GM19463 (cell line): Measurements from ENCODE around the gene KL.
A peak's percentile ranks its signal among the peaks of the same experiment; 100 is the strongest.

Source experiments
- ATAC-seq: cut with Tn5 transposase; IDR thresholded peaks from one replicate; pipeline ENCODE4 v1.9.1; 2021; ENCODE audit warnings: mild to moderate bottlenecking, moderate library complexity; ENCODE audit not compliant: unreplicated experiment

Gene KL

DNA sequence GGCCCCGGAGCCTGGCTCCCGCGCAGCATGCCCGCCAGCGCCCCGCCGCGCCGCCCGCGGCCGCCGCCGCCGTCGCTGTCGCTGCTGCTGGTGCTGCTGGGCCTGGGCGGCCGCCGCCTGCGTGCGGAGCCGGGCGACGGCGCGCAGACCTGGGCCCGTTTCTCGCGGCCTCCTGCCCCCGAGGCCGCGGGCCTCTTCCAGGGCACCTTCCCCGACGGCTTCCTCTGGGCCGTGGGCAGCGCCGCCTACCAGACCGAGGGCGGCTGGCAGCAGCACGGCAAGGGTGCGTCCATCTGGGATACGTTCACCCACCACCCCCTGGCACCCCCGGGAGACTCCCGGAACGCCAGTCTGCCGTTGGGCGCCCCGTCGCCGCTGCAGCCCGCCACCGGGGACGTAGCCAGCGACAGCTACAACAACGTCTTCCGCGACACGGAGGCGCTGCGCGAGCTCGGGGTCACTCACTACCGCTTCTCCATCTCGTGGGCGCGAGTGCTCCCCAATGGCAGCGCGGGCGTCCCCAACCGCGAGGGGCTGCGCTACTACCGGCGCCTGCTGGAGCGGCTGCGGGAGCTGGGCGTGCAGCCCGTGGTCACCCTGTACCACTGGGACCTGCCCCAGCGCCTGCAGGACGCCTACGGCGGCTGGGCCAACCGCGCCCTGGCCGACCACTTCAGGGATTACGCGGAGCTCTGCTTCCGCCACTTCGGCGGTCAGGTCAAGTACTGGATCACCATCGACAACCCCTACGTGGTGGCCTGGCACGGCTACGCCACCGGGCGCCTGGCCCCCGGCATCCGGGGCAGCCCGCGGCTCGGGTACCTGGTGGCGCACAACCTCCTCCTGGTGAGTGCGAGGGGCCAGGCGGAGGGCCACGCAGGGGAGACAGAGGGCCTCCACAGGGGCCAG is at the start of gene KL:
KL (plus strand) TSS at position 10 of the 909 bp plus-strand sequence; CDS start at position 28, 18 bp downstream.
- ATAC-seq, result no peak

DNA sequence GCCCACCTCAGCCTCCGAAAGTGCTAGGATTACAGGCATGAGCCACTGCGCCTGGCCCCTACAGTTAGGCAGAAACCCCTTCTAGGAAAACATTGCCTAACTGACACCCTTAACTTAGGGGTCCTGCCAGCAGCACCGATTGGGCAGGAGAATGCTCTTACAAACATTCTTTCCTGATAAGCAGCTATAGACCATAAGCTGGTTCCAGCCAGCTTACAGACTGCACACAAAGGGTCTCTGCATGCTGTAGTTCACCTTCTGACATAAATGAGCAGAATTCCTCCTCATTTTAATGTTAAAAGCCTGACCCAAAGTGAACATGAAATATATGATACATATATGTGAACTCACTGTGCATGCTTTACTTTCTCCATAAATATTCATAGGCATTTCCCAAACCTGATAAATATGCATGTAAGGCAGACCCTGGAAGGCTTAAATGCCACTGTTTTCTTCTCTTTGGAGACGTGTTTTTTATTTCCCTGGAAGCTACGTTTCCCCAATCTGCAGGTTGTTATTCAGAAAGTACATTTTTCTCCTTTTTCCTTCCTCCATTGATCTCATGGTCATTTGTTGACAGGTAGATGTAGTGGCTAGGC is 48.5 kb upstream of the KL start:
- ATAC-seq, result no peak

DNA sequence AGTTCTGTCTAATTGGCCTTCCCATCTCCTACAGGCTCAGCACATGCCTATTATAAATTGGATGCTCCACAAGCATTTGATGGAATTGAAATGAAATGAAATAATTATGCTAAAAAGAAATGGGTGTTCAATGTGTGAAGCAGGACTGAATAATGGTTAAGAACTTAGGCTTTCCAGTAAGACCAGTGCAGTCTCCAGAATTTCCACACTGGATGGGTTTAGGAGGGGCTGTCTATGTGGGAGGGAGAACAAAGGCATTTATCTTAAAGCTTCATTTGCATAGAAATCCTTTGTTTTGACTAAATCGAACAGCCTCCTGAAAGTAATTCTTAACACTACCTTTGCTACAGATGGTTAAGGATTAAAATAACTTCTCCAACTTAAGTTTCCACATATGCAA is 47.9 kb upstream of the KL start:
- ATAC-seq, result no peak

DNA sequence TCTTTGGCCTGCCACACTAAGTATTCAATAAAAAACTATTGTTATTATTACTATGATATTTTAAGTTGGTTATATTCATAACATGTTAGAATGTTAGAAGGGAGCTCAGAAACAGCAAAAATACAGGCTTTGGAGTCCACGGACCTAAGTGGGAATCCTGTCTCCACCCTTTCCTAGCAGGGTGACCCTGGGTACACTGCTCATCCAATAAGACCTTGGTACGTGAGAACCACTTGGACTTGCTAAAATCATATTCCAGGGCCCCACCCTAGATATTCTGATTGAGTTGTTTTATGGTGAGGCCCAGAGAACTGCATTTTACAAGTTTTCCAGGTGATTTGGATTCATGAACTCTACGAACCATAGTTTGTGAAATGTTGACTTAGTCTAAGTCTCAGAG is 47.4 kb upstream of the KL start:
- ATAC-seq, result no peak

DNA sequence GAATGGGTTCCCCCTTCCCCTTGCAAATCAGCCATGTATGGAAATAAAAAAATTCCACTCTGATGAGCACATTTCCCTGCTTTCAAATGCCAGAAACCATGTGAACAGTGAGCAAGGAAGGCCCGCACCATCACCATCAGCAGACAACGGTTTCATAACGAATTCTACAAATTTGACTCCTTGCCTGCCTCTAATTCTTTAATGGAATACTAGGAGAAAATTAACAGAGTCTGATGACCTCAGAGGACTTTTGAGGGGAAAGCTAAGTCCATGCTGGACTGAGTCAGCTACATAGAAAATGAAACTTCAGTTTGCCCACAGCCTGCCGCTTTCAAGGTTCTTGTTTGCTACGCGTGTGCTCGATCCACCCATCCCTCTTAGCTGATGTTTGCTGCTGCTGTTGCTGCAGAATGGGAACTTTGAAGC is 46.7 kb upstream of the KL start:
- ATAC-seq, result peak; percentile 63

DNA sequence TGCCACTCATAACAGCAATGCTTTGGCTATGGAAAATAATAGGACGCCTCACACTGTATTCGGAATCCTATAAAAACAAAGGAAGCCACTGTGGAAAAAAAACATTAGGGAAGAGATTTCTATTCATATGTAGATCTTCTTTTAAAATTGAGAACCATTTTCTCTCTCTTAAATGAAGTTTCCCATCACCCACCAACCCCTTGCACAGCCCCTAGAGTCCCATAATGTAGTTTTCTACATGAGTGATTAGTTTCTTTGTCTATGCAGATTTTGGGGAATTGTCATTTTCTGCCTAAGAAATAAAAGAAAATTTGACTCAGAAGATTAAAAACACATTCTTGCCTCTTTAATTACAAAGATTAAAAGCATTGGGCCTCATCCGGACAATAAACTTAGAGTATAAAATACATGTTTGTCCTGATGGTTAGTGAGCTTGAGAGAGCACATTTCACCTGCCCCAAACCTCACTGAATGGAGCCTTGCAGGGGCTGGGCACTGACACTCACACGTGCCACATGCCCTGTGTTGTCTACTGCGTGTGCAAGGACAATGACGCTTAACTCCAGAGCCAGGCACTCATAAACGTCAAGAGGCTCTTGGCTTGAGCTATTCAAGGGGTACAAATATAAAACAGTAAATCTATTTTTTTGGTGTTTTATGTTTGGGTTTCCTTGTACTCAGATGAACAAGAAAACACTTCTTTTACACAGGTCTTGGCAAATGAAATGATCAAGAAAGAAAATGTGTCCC is 40.0 kb upstream of the KL start:
- ATAC-seq, result no peak

DNA sequence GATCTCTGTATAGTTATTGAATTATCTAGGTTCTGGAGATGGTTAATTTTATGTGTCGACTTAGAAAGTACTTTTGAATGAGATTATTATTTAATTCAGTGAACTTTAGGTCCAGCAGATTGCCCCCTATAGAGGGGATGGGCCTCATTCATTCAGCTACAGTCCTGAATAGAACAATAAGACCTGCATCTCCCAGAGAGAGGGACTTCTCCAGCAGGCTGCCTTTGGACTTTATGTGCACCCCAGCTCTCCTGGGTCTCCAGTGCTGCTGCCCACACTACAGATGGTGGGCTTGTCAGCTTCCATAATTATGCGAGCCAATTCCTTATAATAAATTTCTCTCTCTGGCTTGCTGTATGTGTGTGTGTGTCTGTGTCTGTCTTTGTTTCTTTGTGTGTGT is 39.3 kb upstream of the KL start:
- no peak for ATAC-seq

DNA sequence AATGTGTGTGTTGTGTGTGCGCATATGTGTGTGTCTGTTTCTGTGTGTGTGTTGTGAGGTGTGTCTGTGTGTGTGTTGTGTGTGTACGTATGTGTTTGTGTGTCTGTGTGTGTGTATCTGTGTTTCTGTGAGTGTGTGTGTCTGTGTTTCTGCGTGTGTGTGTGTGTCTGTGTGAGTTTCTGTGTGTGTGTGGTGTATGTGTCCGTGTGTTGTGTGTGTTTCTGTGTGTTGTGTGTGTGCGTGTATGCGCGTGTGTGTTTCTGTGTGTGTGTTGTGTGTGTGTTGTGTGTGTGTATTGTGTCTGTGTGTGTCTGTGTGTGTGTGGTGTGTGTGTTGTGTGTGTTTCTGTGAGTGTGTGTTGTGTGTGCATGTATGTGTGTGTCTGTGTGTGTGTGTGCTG is 38.9 kb upstream of the KL start:
- no peak for ATAC-seq

DNA sequence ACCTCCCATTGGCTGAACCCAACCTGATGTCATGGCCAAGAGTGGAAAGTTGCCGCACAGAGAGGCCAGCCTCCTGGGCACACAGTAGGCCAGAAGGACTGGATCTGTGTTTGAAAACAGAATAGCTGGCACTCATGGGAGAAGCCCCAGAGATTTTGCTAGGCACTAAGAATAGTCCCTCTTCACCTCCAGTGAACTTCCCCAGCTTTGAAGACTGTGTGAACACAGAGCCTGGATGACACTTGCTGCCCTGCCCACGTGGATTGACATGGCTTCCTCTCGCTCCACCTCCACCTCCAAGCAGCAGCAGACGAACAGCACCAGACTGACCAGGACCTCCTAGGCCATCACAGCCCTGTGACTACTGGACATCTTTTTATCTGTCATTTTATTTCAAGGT is 37.9 kb upstream of the KL start:
- ATAC-seq, result no peak

DNA sequence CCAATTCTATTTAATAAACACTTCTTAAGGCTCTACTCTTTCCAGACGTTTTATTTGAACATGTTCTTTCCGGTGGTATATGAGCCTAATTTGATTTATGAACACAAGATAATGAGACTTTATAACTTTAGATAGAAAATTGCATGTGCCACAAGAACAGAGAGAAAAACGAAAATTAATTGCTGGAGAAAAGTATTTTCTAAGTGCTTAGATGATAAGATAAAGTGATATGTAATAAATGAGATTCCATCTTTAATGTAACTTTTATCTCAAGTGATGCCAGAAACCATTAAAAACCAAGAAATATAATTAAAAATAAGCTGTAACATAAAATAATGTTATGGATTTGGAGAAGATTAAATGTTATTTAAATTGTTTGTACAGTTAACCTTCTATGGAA is 33.2 kb upstream of the KL start:
- no peak for ATAC-seq

DNA sequence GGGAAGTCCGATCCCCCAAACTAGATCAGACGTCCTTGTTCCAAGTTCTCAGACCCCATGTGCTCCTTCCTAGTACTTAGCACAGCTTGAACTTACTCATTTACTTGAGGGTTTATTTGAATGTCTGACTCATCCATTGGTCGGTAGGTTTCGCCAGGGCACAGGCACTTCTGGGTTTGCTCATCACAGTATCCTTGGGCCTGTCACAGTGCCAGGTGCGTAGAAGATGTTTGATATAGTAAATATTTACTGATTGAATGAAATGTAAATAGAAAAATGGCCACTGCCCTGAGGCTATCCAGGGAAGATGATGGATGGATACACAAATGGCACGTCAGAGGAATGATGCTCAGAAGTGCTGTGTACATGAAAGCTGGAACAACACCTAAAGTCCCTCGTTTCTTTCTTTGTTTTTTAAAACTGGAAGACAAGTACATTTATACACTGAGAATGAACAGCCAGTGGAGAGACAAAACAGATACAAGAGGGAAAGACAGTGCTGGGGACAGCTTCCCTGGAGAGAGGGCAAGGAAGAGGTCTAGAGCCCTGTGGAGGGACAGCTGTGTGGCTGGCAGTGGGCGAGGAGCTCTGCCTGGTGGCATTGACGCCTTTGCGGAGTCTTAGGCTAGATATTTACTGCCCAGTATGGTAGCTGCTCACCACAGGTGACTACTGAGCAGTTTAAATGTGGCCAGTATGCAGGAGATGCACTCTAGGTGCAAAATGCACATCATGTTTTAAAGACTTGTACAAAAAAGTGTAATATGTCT is 31.2 kb upstream of the KL start:
- ATAC-seq, result no peak

DNA sequence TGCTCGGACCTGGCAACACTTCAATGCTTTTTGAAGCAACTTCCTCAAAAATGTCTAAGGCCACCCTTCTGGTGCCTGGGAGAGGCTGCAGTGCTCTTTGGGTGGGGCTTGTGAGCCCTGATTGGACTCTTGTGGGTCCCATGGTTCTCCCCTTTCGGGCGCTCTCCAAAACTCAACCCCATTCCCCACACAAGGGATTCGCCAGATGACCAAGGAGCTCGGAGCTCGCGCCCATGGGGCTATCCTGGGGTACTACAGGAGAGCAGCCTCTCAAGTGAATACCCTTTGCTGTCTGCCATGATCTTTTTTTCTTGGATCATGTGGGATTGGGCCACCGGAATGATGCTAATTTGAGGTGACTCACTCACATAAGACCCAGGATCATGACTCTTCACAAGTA is 29.7 kb upstream of the KL start:
- no peak for ATAC-seq

DNA sequence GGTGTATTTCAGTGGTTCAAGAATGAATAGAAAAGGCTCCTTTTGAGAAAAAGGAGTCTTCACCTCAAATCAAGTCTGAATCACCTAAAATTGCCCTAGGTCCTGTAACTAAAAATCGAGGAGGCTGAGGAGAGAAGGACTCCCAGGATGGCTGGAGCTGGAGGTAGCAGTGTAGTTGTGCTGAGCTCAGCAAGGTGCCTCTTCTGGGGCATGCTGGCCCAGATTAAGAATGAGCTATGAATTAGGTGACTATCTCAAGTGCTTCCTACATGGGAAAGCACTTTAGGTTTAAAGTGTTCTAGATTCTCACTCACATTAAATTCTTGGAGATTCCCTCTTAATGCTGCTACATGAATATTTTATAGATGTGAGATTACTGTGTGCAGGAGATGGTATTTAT is 28.8 kb upstream of the KL start:
- no peak for ATAC-seq

DNA sequence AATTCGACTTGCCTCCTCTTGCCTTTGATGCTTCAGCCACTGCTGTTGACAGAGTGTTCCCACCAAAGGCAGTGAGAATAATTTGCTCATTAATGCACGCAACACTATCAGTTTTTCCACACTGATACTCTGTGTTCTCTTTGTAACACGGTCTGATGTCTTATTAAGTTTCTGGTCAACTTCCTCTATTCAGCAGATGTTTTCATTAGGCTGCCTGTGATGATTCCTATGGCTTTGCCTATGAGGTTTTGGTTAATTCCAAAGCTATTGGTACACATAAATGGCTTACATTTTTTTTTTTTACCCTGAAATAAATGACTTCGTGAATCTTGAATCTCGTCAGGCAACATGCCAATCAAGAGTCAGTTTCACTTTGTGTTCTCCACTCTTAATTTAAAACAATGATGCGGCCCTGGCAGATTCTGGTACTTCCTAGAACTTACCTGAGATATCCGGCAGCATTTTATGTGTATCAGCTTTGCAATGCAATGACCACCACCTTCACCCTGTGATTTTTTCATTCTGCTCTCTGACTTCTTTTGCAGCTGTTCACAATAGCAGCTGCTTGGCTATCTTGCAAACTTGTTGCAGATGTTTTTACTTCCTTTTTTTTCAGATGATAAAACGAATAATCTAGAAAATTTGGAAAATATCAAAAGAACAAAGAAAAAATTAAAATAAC is 27.5 kb upstream of the KL start:
- no peak for ATAC-seq

DNA sequence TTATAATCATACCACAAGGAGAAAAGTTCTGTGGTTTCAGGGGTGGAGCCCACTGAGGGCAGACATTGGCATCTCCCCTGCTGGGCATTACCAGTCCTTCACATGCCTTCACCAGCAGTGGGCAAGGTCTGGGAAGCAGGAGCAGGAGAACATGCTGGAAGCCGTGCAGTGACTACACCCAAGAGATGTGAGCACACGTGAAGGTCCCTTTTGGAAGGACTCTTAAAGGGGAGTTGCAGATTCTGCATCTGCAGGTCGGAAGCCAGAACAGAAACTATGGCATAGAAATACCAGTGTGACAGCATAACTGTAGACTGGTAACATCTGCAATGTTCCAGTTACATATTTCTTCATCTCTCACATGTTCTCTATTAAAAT is 26.9 kb upstream of the KL start:
- no peak for ATAC-seq

DNA sequence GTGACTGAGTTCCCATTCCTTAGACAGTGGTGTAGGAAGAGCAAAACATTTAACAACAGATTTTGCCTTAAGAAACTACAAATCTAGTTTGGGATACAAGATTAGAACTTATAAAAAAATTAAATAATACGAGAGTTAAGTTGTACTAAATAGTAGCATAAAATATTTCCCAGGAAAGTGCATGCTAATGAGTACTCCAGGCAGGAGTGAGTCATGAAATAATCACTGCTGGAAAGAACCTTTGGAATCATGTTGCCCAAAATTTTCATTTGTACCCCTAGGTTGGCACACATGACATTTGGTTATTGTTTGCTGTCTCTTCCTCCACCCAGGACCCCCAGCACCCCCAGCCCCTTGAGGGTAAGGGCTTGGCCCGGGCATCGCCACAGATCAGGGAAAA is 26.3 kb upstream of the KL start:
- ATAC-seq, result no peak

DNA sequence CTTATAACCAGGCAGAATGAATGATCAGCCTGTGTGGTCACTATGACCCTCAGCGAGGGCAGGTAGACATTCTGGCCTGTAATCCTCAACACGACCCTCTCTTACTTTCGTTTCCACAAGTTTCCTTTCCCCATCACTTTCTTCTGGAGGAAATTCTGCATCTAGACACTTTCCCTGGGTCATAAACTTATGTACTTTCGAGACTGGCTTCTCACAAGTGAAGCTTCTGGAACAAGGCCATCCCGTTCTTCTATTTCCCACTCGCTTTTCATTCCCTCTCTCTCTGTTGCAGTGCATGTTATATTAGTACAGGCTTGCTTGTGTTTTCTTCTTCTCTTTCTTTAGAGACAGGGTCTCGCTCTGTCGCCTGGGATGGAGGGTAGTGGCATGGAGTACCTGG is 23.1 kb upstream of the KL start:
- ATAC-seq, result no peak

DNA sequence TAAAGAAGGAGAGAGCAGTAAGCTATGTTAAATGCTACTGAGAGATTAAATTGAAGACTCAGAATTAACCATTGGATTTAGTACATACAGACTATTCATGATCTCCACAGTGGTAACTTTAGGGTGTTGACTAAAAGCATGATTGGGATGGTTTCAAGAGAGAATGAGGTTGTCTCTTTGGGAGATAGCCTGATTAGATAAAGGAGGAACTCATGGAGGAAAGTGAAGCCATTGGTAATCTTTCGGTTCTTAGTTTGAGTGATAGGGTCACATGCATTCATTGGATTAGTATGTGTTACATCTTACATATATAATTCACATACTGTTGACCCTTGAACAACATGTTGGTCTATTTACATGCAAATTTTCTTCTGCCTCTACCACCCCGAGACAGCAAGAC is 18.8 kb upstream of the KL start:
- ATAC-seq, result no peak

DNA sequence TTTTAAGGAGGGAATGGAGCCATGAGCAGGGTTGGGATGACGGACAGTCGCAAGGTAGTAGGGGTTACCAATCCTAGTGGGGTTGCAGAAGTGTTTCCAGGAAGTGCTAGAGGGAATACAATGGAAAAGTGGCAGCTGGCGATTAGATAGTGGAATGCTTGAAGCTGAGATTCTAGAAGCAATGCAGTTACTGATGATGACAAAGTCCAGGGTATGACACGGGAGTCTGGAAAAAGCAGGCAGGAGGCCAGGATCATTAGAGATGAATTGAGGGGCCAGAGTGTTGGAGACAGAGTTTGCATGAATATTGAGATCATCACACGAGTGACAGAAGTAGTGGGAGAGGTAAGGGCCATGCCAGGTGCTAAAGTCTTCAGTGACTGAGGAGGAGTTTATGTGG is 17.3 kb upstream of the KL start:
- ATAC-seq, result no peak

DNA sequence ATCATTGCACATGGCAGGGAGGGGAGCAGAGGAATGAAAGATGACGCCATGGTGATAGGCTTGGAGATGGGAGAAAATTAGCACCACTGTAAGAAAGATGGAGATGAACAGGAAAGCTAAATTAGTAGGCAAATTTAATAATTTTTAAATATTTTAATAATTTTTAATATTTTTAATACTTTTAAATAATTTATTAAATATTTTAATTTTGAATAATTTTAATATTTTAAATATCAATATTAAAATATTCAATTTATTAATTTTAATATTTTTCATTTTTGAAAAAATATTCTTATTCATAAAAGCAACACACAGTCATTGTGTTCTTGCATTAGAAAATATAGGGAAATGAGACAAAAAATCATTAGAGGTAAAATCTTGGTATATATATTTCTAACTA is 15.9 kb upstream of the KL start:
- no peak for ATAC-seq
